HuH-7 (cell line): ENCODE data around the gene DHRSX.
"Not testable (repeated sequence)": the region's sequence is repeated elsewhere in the genome, so short reads cannot be mapped to it uniquely, and the experiment has no call there.

ENCODE experiments used
- DNase-seq: peaks from one replicate; pipeline ENCODE4 v3.0.0; 2011; ENCODE audit warnings: low spot score

DHRSX gene

GRCh38 chrX:2314831-2315365 lies 185.9 kb downstream of the DHRSX start:
- no peak for DNase-seq

- no peak for DNase-seq
Measured at GRCh38 chrX:2313864-2314640, 186.7 kb downstream of the DHRSX start.

GRCh38 chrX:2312061-2312591 lies 188.7 kb downstream of the DHRSX start:
- not testable (repeated sequence) for DNase-seq

- no peak for DNase-seq
Measured at GRCh38 chrX:2311501-2311900, 189.3 kb downstream of the DHRSX start.

GRCh38 chrX:2301901-2302300 lies 198.9 kb downstream of the DHRSX start:
- DNase-seq: no peak

GRCh38 chrX:2299871-2300270 lies 200.9 kb downstream of the DHRSX start:
- DNase-seq: no peak

- no peak for DNase-seq
Measured at GRCh38 chrX:2286731-2287130, 214.0 kb downstream of the DHRSX start.

- no peak for DNase-seq
Measured at GRCh38 chrX:2284601-2285000, 216.2 kb downstream of the DHRSX start.

- no peak for DNase-seq
Measured at GRCh38 chrX:2284133-2284532, 216.6 kb downstream of the DHRSX start.

GRCh38 chrX:2283111-2283859 lies 217.5 kb downstream of the DHRSX start:
- DNase-seq: no peak

- DNase-seq: no peak
Measured at GRCh38 chrX:2282490-2283090, 218.2 kb downstream of the DHRSX start.

- no peak for DNase-seq
Measured at GRCh38 chrX:2272337-2272736, 228.4 kb downstream of the DHRSX start.

GRCh38 chrX:2271595-2271994 lies 229.2 kb downstream of the DHRSX start:
- DNase-seq: not testable (repeated sequence)

GRCh38 chrX:2270783-2271182 lies 230.0 kb downstream of the DHRSX start:
- DNase-seq: not testable (repeated sequence)

- DNase-seq: no peak
Measured at GRCh38 chrX:2267890-2268289, 232.9 kb downstream of the DHRSX start.

GRCh38 chrX:2266445-2267349 lies 234.1 kb downstream of the DHRSX start:
- DNase-seq: no peak

GRCh38 chrX:2265658-2266444 lies 234.9 kb downstream of the DHRSX start:
- DNase-seq: not testable (repeated sequence)

GRCh38 chrX:2264179-2265030 lies 236.4 kb downstream of the DHRSX start:
- DNase-seq: no peak

GRCh38 chrX:2263203-2263602 lies 237.6 kb downstream of the DHRSX start:
- no peak for DNase-seq

GRCh38 chrX:2262668-2263055 lies 238.1 kb downstream of the DHRSX start:
- no peak for DNase-seq
